ENCODE measurements around the gene TACC2. TPM values are rescaled to one million over a fixed set of nuclear protein-coding genes. Genes with fewer than 3 reads are reported as not detected.

Gene TACC2
- total RNA-seq, 5 donors from 2014 or later (not counting 1 experiment from before 2014, with no cell fraction given) = 0.46 to 0.70 (median 0.60) TPM; not detected in 2

DNA sequence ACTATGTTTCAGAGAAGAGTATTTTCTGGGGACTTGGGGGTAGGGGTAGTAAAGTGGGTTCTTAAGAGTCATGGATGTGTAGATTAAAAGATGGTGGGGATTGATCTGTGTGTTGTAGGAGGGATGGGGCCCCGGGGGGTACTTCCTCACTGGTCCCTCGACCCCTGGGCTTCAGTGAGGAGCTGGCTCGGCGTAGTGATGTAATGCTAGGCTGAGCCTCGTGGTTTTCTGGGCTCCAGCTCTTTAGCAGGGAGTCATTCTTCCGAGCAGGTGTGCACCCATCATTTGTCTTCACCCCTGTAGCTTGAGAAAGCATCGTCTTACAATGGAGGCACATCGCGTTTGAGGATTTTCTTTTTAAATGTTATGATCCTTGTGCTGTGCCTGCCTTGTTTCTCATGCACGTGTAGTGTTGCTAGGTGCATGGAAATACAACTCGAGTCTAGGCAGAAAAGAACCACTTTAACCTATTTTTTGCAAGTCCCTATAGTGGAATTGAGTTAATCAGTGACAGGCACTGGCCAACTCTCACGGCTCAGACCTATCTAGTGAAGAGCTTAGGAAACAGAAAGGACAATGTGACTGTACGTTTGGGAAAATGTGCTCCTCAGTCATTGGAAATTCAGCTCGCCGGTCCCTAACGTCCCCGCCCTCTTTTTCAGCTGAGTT lies 176.0 kb downstream of the TACC2 start:
- DNase-seq = no peak
- no peaks in the 10 kb centered on the region for H3K36me3 ChIP-seq (ENCODE audit: control insufficient read depth in 2 of 2, extremely low read depth in 1 of 2, insufficient read depth in 1 of 2, low read length in 1 of 2)
- no peak overlapping the region for H3K4me3 ChIP-seq (ENCODE audit: control insufficient read depth in 1 of 2, extremely low read depth in 1 of 2, low read length in 1 of 2)
- peaks cover 10 to 13% (median 12%) of the 10 kb centered on the region in 3 donors for H3K4me1 Mint-ChIP-seq
- no peaks in the 10 kb centered on the region for H3K9me3 Mint-ChIP-seq
- peaks cover 59 to 77% of the 10 kb centered on the region in 2 donors for H3K27me3 Mint-ChIP-seq
- peak overlapping the region in 2 of 3 donors; percentile 22 to 69 for H3K4me3 Mint-ChIP-seq
- WGBS (ENCODE audit: insufficient coverage) = 46% methylated on average over 12 of the region's 17 CpGs
- peaks cover 5 to 56% of the 10 kb centered on the region in 2 experiments for H3K27me3 ChIP-seq (replicated peaks in 1 of 2; ENCODE audit: control insufficient read depth in 2 of 2, extremely low read depth in 1 of 2, insufficient read depth in 2 of 2, low read length in 1 of 2)
- no peak for ATAC-seq (replicated peaks in 1 of 4)
- H3K36me3 Mint-ChIP-seq = no peaks in the 10 kb centered on the region
- POLR2A ChIA-PET = no interaction called here
- H3K27ac Mint-ChIP-seq = no peak overlapping the region
- peaks cover 0 to 8% of the 10 kb centered on the region in 2 experiments for H3K4me1 ChIP-seq (ENCODE audit: control insufficient read depth in 1 of 2, extremely low read depth in 1 of 2, insufficient read depth in 2 of 2, low read length in 2 of 2)
- CTCF ChIA-PET = no interaction called here
- H3K9me3 ChIP-seq = no peaks in the 10 kb centered on the region
- no peak overlapping the region for H3K27ac ChIP-seq (ENCODE audit: low read length)

DNA sequence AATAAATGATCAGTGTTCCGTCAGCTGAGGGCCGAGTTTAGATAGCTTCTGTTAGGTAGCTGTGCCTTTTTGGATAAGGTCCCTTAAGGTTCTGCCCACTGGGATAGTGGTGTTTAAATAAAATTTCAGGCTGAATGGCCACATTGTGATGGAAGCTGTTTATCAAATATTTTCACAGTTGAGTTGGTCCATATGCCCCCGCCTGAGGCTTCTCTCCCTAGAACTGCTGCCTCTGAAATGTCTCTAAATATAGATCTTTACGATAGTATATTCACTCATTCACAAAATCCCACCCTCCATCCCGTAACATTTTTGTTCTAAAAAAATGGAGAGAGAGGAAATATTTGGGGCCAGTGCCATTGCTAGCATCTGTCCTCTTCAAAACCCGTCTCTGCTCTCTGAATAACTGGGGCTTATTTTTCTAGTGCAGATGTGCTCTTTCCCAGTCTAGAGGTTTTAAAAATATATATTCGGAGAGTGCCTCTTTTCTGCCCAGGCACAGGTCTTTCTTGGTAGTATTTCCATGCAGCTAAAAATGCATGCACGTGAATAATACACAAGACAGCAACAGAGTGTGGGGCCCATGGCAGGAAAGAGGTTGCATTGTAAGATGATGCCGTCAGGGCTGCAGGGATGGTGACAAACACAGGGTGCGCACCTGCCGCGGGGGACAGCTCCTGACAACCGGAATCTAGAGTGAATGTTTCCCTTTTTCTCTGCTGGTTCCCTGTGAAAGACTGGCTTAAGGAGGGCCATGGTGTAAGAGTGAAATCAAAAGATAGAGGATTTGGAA lies 176.7 kb downstream of the TACC2 start:
- Mint-ChIP-seq H3K36me3 (no peaks in the 10 kb centered on the region), H3K27me3 (peaks cover 59 to 73% of the 10 kb centered on the region in 2 donors), H3K4me1 (peaks cover 10 to 13% (median 12%) of the 10 kb centered on the region in 3 donors), H3K27ac (no peak overlapping the region), H3K4me3 (no peak overlapping the region), H3K9me3 (no peaks in the 10 kb centered on the region)
- ATAC-seq (replicated peaks in 1 of 4) (no peak), DNase-seq (no peak)
- ChIA-PET CTCF (no interaction called here), POLR2A (no interaction called here)
- Histone ChIP-seq H3K27me3 (replicated peaks in 1 of 2; ENCODE audit: control insufficient read depth in 2 of 2, extremely low read depth in 1 of 2, insufficient read depth in 2 of 2, low read length in 1 of 2) (peaks cover 5 to 58% of the 10 kb centered on the region in 2 experiments), H3K9me3 (no peaks in the 10 kb centered on the region), H3K4me3 (ENCODE audit: control insufficient read depth in 1 of 2, extremely low read depth in 1 of 2, low read length in 1 of 2) (no peak overlapping the region), H3K27ac (ENCODE audit: low read length) (no peak overlapping the region), H3K4me1 (ENCODE audit: control insufficient read depth in 1 of 2, extremely low read depth in 1 of 2, insufficient read depth in 2 of 2, low read length in 2 of 2) (peaks cover 0 to 8% of the 10 kb centered on the region in 2 experiments), H3K36me3 (ENCODE audit: control insufficient read depth in 2 of 2, extremely low read depth in 1 of 2, insufficient read depth in 1 of 2, low read length in 1 of 2) (no peaks in the 10 kb centered on the region)
- WGBS (ENCODE audit: insufficient coverage) = 79% methylated on average over 10 of the region's 13 CpGs

DNA sequence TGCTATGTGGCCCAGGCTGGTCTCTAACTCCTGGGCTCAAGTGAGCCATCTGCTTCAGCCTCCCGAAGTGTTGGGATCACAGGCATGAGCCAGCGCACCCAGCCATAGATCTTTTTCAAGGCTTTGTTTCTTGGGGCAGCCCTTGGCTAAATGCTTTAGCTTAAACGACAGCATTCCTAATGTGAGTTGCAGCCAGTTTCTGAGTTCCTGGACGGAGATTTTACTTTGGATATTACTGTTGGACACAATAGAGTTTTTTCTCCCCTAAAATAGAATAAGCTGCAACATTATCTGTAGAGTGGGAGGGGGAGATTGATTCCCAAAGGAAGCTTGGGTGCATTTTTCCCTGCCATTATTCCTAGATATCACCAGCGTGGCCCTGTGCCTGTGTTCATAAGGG lies 179.1 kb downstream of the TACC2 start:
- POLR2A ChIA-PET = no interaction called here
- DNase-seq (no peak), ATAC-seq (replicated peaks in 1 of 4) (no peak)
- Mint-ChIP-seq H3K9me3 (no peaks in the 10 kb centered on the region), H3K4me1 (peaks cover 10 to 13% (median 12%) of the 10 kb centered on the region in 3 donors), H3K27me3 (peaks cover 44 to 59% of the 10 kb centered on the region in 2 donors), H3K36me3 (no peaks in the 10 kb centered on the region), H3K27ac (no peak overlapping the region), H3K4me3 (no peak overlapping the region)
- no peaks in the 10 kb centered on the region for H3K9me3 ChIP-seq
- peaks cover 5 to 48% of the 10 kb centered on the region in 2 experiments for H3K27me3 ChIP-seq (replicated peaks in 1 of 2; ENCODE audit: control insufficient read depth in 2 of 2, extremely low read depth in 1 of 2, insufficient read depth in 2 of 2, low read length in 1 of 2)
- H3K36me3 ChIP-seq (ENCODE audit: control insufficient read depth in 2 of 2, extremely low read depth in 1 of 2, insufficient read depth in 1 of 2, low read length in 1 of 2) = no peaks in the 10 kb centered on the region
- CTCF ChIA-PET = interaction anchor here in 1 of 2 donors (0.6 kb wide), 1 partner anchor 41 kb away, joined by 3 read pairs; no protein-coding TSS in a partner anchor
- 94% methylated on average over 2 of the region's 5 CpGs for WGBS (ENCODE audit: insufficient coverage)
- H3K4me1 ChIP-seq (ENCODE audit: control insufficient read depth in 1 of 2, extremely low read depth in 1 of 2, insufficient read depth in 2 of 2, low read length in 2 of 2) = peaks cover 0 to 8% of the 10 kb centered on the region in 2 experiments
- no peak overlapping the region for H3K4me3 ChIP-seq (ENCODE audit: control insufficient read depth in 1 of 2, extremely low read depth in 1 of 2, low read length in 1 of 2)
- H3K27ac ChIP-seq (ENCODE audit: low read length) = no peak overlapping the region

DNA sequence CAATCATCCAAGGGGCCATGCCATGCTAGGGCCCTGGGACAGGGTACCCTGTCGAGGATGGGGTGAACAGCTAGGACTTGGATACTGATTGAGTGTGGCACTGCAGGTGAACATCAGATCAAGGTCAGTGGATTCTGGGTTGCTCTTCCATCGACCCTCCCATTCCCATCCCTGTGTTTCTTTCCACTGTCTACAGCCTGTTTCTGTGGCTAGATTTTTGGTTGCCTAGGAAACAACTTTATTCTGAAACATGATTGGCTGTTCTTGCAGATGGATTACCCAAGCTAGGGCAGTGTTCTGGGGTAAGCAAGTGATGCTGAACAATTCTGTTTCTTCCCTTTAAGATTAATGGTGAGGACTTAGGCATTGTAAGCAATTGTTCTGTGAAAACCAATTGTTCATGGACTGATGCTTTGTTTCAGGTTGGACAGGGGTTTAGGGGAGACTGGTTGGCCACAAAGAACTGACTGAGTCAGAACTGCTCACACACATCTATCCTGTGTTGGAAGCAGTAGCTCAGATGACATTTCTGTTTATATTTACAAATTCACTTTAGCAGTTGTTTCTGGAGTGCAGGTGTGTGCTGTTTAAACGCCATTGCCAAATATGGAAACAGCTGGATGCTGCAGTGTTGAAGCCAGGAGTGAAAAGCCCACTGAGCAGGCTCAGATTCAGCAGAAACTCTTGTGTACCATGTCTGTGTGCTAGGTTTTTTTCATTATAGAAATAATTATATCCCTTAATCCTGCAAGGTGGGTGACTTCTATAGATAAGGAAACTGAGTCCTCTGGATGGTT lies 179.8 kb downstream of the TACC2 start:
- Histone ChIP-seq H3K27ac (ENCODE audit: low read length) (no peak overlapping the region), H3K9me3 (no peaks in the 10 kb centered on the region), H3K4me3 (ENCODE audit: control insufficient read depth in 1 of 2, extremely low read depth in 1 of 2, low read length in 1 of 2) (no peak overlapping the region), H3K36me3 (ENCODE audit: control insufficient read depth in 2 of 2, extremely low read depth in 1 of 2, insufficient read depth in 1 of 2, low read length in 1 of 2) (no peaks in the 10 kb centered on the region), H3K27me3 (replicated peaks in 1 of 2; ENCODE audit: control insufficient read depth in 2 of 2, extremely low read depth in 1 of 2, insufficient read depth in 2 of 2, low read length in 1 of 2) (peaks cover 5 to 43% of the 10 kb centered on the region in 2 experiments), H3K4me1 (ENCODE audit: control insufficient read depth in 1 of 2, extremely low read depth in 1 of 2, insufficient read depth in 2 of 2, low read length in 2 of 2) (peaks cover 0 to 4% of the 10 kb centered on the region in 2 experiments)
- Mint-ChIP-seq H3K27me3 (peaks cover 44 to 61% of the 10 kb centered on the region in 2 donors), H3K36me3 (no peaks in the 10 kb centered on the region), H3K9me3 (no peaks in the 10 kb centered on the region), H3K4me1 (peaks cover 10 to 12% (median 12%) of the 10 kb centered on the region in 3 donors), H3K4me3 (no peak overlapping the region), H3K27ac (no peak overlapping the region)
- POLR2A ChIA-PET = no interaction called here
- CTCF ChIA-PET = no interaction called here
- peak in 1 of 4 experiments; percentile 13 for ATAC-seq (replicated peaks in 1 of 4)
- no CpG with 5 or more reads among the region's 3 CpGs for WGBS (ENCODE audit: insufficient coverage)
- no peak for DNase-seq

DNA sequence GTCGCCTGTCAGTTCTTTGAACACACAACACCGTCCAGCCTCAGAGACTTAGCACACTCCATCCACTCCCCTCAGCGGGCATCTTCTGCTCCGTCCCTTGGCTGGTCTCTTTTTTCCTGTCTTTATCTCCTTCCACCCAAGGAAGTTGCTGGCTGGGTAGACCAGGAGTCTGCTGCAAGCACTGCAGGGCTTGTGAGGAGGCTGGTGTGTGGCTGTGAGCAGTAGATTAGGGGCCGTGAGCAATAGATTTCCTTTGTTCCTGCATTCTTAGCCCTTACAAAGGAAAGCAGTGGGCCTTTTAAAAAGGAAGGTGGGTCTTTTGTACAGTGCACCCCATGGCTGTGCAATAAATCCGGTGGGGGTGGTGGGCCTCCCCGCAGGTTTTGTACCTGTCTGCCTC lies 181.8 kb downstream of the TACC2 start:
- Histone ChIP-seq H3K9me3 (no peaks in the 10 kb centered on the region), H3K27me3 (replicated peaks in 1 of 2; ENCODE audit: control insufficient read depth in 2 of 2, extremely low read depth in 1 of 2, insufficient read depth in 2 of 2, low read length in 1 of 2) (peaks cover 0 to 31% of the 10 kb centered on the region in 2 experiments), H3K4me3 (ENCODE audit: control insufficient read depth in 1 of 2, extremely low read depth in 1 of 2, low read length in 1 of 2) (no peak overlapping the region), H3K36me3 (ENCODE audit: control insufficient read depth in 2 of 2, extremely low read depth in 1 of 2, insufficient read depth in 1 of 2, low read length in 1 of 2) (no peaks in the 10 kb centered on the region), H3K4me1 (ENCODE audit: control insufficient read depth in 1 of 2, extremely low read depth in 1 of 2, insufficient read depth in 2 of 2, low read length in 2 of 2) (no peaks in the 10 kb centered on the region), H3K27ac (ENCODE audit: low read length) (no peak overlapping the region)
- ChIA-PET POLR2A (no interaction called here), CTCF (interaction anchor here in 1 of 2 donors (0.6 kb wide), 1 partner anchor 265 kb away, joined by 4 read pairs; no protein-coding TSS in a partner anchor)
- ATAC-seq (replicated peaks in 1 of 4) = no peak
- Mint-ChIP-seq H3K27me3 (peaks cover 27 to 47% of the 10 kb centered on the region in 2 donors), H3K4me1 (no peaks in the 10 kb centered on the region), H3K9me3 (no peaks in the 10 kb centered on the region), H3K27ac (no peak overlapping the region), H3K4me3 (no peak overlapping the region), H3K36me3 (no peaks in the 10 kb centered on the region)
- no peak for DNase-seq
- 68% methylated on average over 5 of the region's 7 CpGs for WGBS (ENCODE audit: insufficient coverage)
